HT1080 (cell line): ENCODE measurements around the gene TTC33. TPM values are rescaled to one million over a fixed set of nuclear protein-coding genes. Genes with fewer than 3 reads are reported as not detected.
"Not testable (repeated sequence)": the region's sequence is repeated elsewhere in the genome, so short reads cannot be mapped to it uniquely, and the experiment has no call there.

Experiments used
- DNase-seq: peaks from one replicate; pipeline ENCODE4 v3.0.0-alpha.2; 2015; ENCODE audit warnings: low read depth
- total RNA-seq: library from RNA; depleted of rRNA; stranded (reverse); fragments of >200 nt; shearing (Covaris generic); gene quantifications from 2 replicates; pipeline ENCODE4 v1.2.3, GENCODE V29; 2014

TTC33 gene
- total RNA-seq, 1 experiment from 2014 or later = 8.4 TPM

DNA sequence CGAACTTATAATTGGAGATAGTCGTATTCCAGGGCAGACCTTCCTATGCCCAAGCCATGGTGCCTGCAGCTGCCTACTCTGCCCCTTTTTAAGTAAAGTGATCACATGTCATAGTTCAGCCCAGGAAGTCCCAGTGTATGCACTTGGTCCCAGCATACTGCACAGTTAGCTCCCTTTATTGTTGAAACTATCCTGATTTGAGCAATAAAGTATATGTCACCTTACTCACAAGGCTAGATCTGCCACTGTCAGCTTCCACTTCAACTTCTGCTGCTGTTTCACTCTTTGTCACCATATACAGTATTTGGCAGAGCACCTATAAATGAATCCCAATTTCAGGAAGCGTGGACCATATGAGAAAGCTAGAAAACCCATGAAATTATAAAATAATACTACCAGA, 179.8 kb downstream of the TTC33 start:
- no peak for DNase-seq

DNA sequence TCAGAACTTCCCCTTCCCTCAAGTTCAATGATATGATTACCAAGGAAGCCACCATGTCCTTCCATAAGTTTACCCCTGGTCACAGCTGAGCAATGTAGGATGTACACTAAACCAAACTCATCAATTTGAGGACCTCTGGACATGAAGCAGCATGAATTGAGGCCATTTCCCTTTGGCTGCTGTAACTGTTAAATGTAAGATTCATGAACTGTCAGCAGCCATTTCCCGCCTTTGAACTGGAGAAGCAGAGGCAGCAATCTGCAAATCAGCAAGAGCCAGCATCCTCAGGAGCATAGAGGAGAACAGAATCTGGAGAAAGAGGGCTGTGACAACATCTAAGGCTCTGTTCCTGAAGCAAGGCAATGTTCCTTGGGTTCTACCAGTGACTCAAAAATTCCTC, 180.3 kb downstream of the TTC33 start:
- DNase-seq = no peak

DNA sequence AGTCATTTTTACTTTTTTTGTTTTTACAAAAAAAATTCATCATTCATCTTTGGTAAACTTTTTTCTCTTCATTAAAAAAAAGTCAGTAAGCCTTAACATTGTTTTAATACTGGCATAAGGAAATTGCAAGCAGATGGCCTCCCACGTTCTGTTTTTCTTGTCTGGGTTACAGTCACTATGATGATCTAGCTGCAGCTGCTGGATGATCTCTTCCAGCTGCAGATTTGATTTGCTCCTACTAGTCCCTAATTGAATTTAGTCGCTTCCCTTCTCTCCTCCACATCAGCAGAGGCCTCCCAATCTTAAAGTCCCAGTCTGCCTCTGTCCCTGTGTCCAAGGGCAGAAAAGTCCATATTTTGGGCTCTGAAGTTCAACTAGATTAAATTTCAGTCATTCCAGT, 182.8 kb downstream of the TTC33 start:
- DNase-seq = no peak

DNA sequence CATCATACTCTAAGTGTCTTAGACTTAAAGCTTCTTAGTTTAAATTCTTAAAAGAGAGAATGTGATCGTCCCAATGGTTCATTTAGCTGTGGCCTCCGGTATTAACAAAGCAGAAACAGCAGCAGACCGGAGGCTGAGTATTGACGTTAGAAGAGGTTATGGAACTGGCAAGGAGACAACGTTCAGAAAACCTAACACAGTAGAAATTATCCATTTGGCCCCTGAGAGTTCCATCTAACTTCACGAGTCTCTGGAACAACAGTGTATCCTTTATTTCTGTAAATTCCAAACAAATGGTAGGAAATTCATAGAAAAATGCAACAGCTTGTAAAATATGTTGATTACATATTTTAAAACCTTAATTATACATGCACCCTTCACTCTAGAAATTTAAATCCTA, 183.4 kb downstream of the TTC33 start:
- no peak for DNase-seq

DNA sequence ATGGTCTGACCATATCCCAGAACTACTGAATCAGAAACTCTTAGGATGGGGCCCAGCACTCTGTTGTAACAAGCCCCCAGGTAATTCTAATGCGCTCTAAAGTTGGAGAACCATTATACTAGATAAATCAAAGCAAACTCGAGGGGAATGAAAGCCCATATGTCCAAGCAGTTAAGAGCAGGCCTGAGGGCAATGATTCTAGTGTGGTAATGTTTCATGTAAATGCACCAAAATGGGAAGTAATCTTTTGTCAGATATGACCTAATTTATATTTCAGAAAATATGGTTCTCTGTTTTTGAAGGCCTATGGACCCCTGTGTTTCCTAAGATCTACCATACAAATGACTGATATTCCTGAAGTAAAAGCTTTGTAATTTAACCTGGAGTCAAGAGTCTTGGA, 184.0 kb downstream of the TTC33 start:
- no peak for DNase-seq

DNA sequence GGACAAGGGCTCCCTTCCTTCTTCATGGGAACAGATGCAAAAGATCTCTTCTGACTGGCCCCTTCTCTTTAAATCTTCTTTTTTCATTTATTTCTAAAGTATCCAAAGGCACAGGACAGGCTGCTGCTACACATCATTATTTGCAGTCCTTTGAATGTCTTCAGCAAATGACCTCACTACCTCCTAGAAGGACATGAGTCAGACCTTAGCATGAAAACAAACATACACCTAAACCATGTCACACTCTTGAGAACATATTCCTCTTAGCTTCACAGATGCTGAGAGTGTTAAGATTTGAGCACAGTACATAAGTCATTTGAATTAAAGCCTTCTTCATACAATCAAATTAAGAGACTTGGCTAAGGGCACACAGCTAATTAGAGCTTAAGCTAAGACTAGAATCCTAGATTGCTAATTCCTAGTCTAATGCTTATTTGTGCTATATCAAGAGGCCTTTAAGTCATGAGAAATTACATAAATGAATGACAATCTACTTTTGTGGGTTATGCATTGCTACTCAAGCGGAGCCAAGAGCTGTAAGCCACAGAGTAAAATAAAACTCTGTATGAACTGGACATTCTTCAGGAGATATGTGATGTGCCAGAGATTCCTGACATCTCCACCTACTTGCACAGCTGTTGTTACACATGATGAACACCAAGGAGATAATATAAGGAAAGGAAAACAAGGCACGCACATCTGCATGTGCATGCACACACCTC, 185.2 kb downstream of the TTC33 start:
- peak; percentile 83 for DNase-seq

DNA sequence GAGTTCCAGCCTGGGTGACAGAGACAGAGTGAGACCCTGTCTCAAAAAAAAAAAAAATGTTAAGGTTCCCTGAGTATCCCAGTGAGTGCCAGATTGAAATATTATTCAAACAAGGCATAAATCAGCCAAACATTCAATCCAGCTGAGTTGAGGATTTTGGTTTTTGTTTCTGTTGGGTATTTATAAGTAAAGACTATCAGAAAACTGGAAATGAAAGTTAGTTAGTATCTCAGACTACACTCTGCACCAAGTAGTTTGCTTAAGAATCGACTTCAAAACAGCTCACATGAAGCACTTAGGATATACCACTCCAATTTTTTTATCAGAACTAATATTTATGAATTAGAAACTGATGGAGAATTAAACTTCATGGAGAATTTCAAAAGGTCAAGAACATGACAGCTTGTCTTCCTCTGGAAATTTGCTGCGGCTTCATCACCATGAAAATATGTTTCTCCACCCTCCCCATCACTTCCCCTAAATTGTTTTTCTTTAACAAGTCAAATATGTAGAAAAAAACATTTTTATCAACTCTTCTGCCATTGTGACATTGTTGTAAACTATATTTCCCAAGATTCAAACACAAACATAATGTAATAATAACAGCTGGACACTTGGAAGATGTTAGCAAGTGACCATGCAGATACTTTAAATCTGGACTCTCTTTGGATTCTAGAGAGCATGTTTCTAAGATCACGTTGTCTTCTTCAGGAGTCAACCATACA, 186.1 kb downstream of the TTC33 start:
- peak; percentile 31 for DNase-seq

DNA sequence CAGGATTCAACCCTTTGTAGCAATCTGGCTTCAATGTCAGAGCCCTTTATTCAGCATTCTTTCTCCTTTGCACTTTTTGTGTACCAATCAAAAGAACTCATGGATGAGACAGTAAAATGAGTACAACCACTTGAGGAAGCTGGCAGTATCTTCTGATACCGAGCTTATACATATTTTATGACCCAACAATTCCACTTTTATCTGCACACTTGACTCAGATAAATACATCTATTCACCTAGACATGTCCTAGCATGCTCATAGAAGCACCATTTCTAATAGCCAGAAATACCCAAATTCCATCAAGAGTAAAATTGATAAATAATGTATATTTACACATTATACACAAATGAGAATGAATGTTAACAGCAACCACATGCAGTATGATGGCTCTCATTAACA, 187.2 kb downstream of the TTC33 start:
- no peak for DNase-seq

DNA sequence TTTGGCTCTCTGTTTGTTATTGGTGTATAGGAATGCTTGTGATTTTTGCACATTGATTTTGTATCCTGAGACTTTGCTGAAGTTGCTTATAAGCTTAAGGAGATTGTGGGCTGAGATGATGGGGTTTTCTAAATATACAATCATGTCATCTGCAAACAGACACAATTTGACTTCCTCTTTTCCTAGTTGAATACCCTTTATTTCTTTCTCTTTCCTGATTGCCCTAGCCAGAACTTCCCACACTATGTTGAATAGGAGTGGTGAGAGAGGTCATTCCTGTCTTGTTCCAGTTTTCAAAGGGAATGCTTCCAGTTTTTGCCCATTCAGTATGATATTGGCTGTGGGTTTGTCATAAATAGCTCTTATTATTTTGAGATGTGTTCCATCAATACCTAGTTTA, 192.6 kb downstream of the TTC33 start:
- DNase-seq = not testable (repeated sequence)

DNA sequence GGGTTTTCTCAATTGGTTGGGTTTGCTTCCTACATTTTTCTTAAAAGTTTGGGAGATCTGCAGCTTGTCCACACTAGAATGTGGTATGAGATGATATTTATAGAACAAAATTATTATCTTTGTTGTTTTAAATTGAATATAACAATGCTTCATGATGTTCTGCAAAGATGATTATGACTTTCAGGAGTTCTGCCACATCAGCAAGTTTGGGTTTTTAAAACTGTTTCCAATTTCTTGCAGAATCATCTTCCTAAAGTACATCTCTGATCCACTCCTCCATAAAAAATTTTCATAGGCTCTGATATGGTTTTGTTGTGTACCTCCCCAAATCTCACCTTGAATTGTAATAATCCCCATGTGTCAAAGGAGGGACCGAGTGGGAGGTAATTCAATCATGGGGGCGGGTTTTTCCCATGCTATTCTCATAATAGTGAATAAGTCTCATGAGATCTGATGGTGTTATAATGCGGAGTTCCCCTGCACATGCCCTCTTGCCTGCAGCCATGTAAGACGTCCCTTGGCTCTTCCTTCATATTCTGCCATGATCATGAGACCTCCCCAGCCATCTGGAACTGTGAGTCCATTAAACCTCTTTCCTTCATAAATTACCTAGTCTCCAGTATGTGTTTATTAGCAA, 195.2 kb downstream of the TTC33 start:
- DNase-seq = no peak

DNA sequence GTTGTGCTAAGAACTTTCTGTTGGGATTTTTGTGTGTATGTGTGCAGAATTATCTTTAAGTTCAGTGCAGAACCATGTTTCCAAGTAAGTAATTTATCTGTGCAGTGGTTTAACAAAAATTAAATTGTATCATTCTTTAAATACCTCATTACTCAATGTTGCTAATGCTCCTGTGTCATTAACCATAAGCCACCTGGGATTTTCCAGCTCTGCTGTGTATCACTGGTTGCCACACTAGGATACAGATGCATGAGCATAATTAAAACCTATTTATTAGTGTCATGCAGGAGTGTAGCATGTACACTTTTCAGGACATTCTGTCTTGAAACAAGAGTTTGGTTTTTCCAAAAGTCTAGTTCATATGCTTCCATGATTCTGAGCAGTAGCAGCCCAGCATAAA, 196.5 kb downstream of the TTC33 start:
- DNase-seq = no peak

DNA sequence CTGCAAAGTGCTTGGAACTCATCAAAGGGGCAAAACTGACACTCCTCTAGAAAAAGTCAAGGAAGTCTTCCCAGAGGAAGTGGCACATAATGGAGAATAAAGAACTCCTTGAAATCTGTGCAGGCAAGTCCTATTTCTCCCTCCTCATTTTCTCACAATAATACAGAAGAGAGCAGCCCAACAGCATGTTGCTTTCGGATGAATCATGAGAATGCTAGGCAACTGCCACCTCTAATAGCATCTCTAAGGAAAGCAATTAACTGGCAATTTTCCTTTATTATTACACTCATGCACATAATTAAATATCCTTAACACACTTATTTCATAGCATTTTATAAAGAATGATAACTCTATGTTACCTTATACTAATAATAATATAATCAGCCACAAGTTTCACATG, 198.3 kb downstream of the TTC33 start:
- no peak for DNase-seq

DNA sequence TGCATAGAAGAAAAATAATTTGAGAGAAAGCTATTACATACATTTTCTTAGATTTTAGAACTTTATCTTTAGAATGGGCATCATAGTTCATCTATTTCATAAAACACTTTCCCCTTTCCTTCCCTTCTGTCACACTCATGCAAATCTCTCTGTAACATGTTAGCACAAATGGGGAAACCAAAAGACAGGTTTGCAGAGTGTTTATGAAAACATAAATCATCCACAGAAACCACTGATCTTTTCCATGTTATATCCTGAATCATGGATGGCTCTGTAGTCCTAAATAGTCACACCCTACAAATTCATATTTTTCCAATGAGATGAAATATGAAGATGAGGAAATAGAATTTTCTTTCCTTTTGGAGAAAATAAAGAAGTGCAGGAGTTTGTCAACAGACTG, 198.9 kb downstream of the TTC33 start:
- no peak for DNase-seq

DNA sequence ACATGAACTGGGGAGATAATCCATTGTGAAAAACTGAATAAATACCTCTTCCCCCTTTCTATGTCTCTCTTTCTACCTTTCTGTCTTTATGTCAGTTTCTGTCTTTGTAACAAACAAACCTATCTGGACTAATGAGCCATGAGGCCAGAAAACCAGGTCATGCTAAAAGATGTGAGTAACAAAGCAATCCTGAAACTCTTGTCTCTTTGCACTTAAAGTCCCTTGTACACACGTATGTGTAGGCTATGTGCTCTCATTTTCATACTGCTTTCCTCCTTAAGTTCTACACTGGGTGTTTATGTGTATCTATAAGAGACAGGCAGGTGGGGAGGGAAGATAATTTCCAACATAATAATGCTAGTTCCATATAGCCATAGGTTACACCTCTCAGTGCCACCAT, 199.9 kb downstream of the TTC33 start:
- no peak for DNase-seq

DNA sequence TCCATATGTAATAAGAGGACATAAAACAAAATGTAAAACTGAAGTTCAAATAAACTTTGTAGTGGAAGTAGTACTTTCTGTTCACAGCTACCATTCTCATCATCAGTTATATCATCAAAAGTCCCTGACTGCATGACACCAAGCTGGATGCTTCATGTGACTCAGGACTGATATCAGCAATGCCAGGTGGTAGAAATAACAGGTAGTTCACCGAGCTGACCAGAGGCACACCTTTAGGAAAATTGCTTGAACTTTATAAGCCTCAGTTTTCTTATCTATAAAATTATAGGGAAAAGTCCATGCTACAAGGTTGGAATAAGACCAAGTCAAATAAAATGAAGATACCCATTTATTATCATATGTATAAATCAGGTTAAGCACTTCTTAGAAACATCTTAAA, 200.9 kb downstream of the TTC33 start:
- no peak for DNase-seq

DNA sequence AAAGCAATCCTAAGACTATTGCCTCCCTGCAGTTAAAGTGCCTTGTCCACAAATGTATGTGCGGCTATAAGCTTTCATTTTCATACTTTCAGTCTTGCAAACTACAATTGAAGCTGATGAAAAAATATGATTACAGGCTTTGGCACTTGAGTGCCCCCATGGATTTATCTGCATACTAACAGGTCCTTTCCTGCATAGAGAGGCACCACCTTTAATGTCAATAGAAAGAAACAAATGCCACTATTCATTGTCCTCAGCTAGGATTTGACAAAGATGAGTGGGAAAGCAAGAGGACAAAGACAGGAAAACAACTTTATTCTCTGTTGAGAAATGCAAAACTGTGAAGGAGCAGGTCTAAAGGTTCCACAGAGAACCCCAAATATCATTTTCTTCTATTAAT, 201.7 kb downstream of the TTC33 start:
- DNase-seq = no peak

DNA sequence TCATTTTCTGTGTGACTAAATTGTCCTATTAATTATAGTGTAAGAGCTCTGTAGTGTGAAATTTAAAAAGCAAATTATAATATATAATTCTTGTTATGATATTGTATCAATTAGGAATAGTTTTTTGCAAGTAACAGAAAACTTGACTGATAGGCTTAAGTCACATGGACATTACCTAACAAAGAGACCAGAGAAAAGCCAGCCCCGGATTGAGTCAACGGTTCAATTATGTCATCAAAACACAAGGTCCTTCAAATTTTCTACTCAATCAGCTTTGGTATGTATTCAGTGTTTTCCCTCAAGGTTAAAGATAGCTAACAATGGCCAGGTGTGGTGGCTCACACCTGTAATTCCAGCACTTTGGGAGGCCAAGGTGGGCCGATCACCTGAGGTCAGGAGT, 202.8 kb downstream of the TTC33 start:
- DNase-seq = no peak

DNA sequence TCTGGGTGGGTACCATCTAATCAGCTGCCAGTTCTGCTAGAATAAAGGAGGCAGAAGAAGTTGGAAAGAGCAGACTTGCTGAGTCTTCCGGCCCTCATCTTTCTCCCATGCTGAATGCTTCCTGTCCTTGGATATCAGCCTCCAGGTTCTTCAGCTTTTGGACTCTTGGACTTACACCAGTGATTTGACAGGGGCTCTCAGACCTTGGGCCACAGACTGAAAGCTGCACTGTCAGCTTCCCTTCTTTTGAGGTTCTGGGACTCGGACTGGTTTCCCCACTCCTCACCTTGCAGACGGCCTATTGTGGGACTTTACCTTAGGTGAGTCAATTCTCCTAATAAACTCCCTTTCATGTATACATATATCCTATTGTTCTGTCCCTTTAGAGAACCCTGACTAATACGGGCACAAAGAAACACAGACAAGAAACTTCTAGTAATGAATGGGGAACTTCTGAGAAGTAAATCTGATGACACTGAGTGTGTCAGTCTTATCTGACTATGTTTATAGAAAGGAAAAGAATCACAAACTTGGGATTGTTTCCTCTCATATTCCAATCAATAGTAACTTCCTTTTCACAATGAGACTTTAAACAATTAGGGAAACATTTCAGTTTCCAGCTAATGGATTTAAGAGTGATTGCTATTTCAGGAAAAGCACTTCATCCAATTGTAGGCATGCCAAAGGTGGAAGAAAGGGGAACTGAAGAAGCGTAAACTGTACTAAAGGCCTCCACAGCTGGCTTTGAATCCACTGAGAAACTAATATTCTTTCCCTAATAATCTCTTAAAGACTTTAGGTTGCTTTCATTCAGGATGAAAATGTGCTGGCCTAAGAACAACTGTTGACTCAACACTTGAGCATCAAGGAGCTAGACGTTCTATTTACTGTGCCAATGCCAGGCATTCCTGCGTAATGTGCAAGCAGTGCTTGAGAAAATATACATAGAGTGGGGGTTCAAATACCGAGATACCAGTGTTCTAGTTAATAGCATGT, 204.0 kb downstream of the TTC33 start:
- peak; percentile 93 for DNase-seq

DNA sequence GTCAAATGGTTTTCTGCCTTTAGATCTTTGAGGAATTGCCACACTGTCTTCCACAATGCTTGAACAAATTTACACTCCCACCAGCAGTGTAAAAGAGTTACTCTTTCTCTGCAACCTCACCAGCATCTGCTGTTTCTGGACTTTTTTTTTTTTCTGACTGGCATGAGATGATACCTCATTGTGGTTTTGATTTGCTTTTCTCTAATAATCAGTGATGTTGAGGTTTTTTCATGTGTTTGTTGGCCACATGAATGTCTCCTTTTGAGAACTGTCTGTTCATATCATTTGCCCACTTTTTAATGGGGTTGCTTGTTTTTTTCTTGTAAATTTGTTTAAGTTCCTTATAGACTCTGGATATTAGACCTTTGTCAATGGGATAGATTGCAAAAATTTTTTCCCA, 205.3 kb downstream of the TTC33 start:
- DNase-seq = no peak

DNA sequence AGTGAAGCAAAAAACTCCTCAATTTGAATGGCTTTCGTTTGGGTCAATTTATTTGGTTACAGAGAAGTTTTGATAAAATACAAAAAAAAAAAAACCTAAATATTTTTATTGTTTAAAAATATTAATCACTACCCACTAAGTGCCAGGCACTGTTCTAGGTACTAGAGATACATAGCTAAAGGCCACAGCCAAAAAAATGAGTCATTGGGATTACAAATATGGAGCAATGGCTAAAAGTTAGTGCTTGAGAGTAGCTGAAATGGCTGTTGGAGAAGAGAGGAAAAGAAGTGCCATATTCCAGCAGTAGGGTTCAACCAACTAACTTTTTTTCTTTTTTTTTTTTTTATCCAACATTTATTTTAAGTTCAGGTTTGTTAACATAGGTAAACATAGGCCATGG, 206.1 kb downstream of the TTC33 start:
- DNase-seq = no peak

DNA sequence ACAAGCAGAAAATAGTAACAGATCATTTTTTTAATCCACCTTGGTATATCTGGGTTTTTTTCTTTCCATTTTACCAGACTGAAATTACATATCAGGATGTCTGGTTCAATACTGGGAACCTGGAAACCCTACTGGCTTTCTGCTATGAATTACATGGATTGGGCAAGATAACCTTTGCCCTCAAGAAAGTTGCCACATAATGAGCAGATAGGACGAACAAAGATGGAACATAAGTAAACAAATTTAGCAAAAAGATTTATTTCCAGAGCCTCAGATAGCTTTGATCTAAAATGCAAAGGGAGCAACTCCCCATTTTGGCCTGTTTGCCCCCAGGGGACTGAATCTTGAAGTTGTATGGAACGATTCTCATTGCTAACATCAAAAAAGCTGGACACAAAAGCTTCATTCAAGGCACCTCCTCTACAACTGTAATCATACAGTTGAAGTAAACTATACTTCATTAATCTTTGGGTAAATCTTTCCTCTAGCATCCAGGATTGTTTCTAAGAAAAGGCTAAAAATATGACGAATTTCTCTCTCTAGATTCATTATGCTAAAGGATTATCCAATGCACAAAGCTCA, 207.7 kb downstream of the TTC33 start:
- DNase-seq = no peak
